Measurements from ENCODE around the gene ARMC12. TPM values are rescaled to one million over a fixed set of nuclear protein-coding genes. Genes with fewer than 3 reads are reported as not detected.

ARMC12 gene
- total and polyA plus RNA-seq, 2 of the 4 experiments (the other 2 are of a cell fraction) = 0.18 to 0.74 TPM

DNA sequence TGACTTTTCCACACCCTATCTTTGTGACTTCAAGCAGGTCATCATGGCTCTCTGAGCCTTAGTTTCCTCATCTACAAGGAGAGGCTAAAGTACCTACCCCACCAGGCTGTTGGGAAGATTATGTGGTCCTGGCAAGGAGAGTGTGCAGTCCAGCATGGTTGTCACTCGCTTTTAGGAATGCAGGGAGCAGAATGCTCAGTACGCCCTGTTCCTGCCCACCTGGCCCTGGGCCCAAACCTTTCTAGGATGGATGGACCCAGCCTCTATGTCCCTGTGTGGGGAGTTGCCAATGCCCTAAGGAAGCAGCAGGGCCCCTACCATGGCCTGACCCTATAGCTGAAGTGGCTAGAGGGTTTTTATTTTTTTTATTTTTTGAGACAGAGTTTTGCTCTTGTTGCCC is 41.6 kb downstream of the ARMC12 start:
- H3K27me3 ChIP-seq (ENCODE audit: control insufficient read depth, insufficient read depth, low read length) = peaks cover 46% of the 10 kb centered on the region
- H3K56ac ChIP-seq (ENCODE audit: extremely low read depth, insufficient read depth, low read length) = no peak overlapping the region
- H3K36me3 ChIP-seq (ENCODE audit: control insufficient read depth, insufficient read depth, low read length) = no peaks in the 10 kb centered on the region
- in situ Hi-C loops (cut with MboI; ENCODE audit: low sequenced_read_pairs) (no loop called here), dilution Hi-C loops (cut with HindIII; ENCODE audit: low sequenced_read_pairs, unreplicated experiment) (no loop called here), intact Hi-C loops (cut with micrococcal nuclease) (no loop called here)
- no CpG with 5 or more reads among the region's 2 CpGs for WGBS, 2 experiments (ENCODE audit: extremely low coverage in 2 of 2, insufficient read length in 1 of 2)
- H3K9ac ChIP-seq (ENCODE audit: low read depth, low read length) = no peak overlapping the region
- no peak overlapping the region for H3K23ac ChIP-seq (ENCODE audit: low read depth, low read length)
- H2BK15ac ChIP-seq (ENCODE audit: low read depth, low read length) = no peak overlapping the region
- H4K5ac ChIP-seq (ENCODE audit: low read depth, low read length) = no peak overlapping the region
- H2BK120ac ChIP-seq (ENCODE audit: low read depth, low read length) = no peak overlapping the region
- no peak overlapping the region for H3K4me3 ChIP-seq (ENCODE audit: insufficient read depth, low read depth, low read length)
- no peaks in the 10 kb centered on the region; the same call in 1 of the 2 replicates for H4K20me1 ChIP-seq (ENCODE audit: insufficient read depth, low read length)
- H2AK5ac ChIP-seq (ENCODE audit: low read depth, low read length) = no peak overlapping the region
- no peaks in the 10 kb centered on the region for H3K79me1 ChIP-seq (ENCODE audit: low read depth in 1 of 2, low read length in 2 of 2)
- H2BK5ac ChIP-seq (ENCODE audit: low read depth, low read length, poor library complexity, severe bottlenecking) = no peak overlapping the region
- no peak overlapping the region for H4K8ac ChIP-seq (ENCODE audit: low read depth in 2 of 2, low read length in 2 of 2)
- POLR2A ChIA-PET (ENCODE audit: unreplicated experiment) = interaction anchor here (0.5 kb wide), 1 partner anchor 910 kb away, joined by 6 read pairs; no protein-coding TSS in a partner anchor
- H4K91ac ChIP-seq (ENCODE audit: insufficient read depth, low read depth, low read length) = no peak overlapping the region
- H2AK9ac ChIP-seq (replicated peaks; ENCODE audit: low read depth, low read length, poor library complexity) = no peak overlapping the region
- TF ChIP-seq MXI1 (IDR thresholded peaks at IDR 0.05; ENCODE audit: borderline replicate concordance, low read depth, low read length) = no peak
- no peak for TF ChIP-seq BHLHE40 (IDR thresholded peaks at IDR 0.05; ENCODE audit: low read depth, low read length)
- TF ChIP-seq CEBPB (IDR thresholded peaks at IDR 0.05; ENCODE audit: low read depth, low read length) = no peak
- TF ChIP-seq RFX5 (IDR thresholded peaks at IDR 0.05; ENCODE audit: low read depth, low read length) = no peak
- TF ChIP-seq, protein P1, sequence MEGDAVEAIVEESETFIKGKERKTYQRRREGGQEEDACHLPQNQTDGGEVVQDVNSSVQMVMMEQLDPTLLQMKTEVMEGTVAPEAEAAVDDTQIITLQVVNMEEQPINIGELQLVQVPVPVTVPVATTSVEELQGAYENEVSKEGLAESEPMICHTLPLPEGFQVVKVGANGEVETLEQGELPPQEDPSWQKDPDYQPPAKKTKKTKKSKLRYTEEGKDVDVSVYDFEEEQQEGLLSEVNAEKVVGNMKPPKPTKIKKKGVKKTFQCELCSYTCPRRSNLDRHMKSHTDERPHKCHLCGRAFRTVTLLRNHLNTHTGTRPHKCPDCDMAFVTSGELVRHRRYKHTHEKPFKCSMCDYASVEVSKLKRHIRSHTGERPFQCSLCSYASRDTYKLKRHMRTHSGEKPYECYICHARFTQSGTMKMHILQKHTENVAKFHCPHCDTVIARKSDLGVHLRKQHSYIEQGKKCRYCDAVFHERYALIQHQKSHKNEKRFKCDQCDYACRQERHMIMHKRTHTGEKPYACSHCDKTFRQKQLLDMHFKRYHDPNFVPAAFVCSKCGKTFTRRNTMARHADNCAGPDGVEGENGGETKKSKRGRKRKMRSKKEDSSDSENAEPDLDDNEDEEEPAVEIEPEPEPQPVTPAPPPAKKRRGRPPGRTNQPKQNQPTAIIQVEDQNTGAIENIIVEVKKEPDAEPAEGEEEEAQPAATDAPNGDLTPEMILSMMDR (conservative IDR thresholded peaks at IDR 0.05; ENCODE audit: low read depth, low read length) = no peak
- no peak for TF ChIP-seq MAFK (IDR thresholded peaks at IDR 0.05; ENCODE audit: low read depth, low read length)
- no peak for TF ChIP-seq SMC3 (IDR thresholded peaks at IDR 0.05; ENCODE audit: low read depth, low read length)
- TF ChIP-seq CHD1 (IDR thresholded peaks at IDR 0.05; ENCODE audit: low read depth, low read length) = no peak
- TF ChIP-seq POLR2A (IDR thresholded peaks at IDR 0.05; ENCODE audit: low read depth, low read length) = no peak
- TF ChIP-seq RAD21 (IDR thresholded peaks at IDR 0.05; ENCODE audit: low read length) = no peak
- TF ChIP-seq, protein P2, sequence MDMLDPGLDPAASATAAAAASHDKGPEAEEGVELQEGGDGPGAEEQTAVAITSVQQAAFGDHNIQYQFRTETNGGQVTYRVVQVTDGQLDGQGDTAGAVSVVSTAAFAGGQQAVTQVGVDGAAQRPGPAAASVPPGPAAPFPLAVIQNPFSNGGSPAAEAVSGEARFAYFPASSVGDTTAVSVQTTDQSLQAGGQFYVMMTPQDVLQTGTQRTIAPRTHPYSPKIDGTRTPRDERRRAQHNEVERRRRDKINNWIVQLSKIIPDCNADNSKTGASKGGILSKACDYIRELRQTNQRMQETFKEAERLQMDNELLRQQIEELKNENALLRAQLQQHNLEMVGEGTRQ (IDR thresholded peaks at IDR 0.05; ENCODE audit: low read depth, low read length) = no peak
- TF ChIP-seq RCOR1 (IDR thresholded peaks at IDR 0.05; ENCODE audit: insufficient replicate concordance, low read length) = no peak
- no peak for TF ChIP-seq FOS (IDR thresholded peaks at IDR 0.05; ENCODE audit: low read depth, low read length)
- no peak for TF ChIP-seq MAZ (IDR thresholded peaks at IDR 0.05; ENCODE audit: borderline replicate concordance, low read depth, low read length)
- TF ChIP-seq, protein P3, sequence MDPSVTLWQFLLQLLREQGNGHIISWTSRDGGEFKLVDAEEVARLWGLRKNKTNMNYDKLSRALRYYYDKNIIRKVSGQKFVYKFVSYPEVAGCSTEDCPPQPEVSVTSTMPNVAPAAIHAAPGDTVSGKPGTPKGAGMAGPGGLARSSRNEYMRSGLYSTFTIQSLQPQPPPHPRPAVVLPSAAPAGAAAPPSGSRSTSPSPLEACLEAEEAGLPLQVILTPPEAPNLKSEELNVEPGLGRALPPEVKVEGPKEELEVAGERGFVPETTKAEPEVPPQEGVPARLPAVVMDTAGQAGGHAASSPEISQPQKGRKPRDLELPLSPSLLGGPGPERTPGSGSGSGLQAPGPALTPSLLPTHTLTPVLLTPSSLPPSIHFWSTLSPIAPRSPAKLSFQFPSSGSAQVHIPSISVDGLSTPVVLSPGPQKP (IDR thresholded peaks at IDR 0.05; ENCODE audit: borderline replicate concordance, low read depth, low read length) = no peak
- TF ChIP-seq NFE2L2 (IDR thresholded peaks at IDR 0.05; ENCODE audit: low read depth, low read length) = no peak
- no peaks in the 10 kb centered on the region for H3K9me3 ChIP-seq (ENCODE audit: control insufficient read depth, insufficient read depth, low read length)
- CTCF ChIA-PET = no interaction called here
- no peak overlapping the region for H3K4me2 ChIP-seq (ENCODE audit: low read depth, low read length)
- ATAC-seq (ENCODE audit: low read depth) (no peak), DNase-seq (no peak)
- H2AFZ ChIP-seq (replicated peaks; ENCODE audit: low read length, poor library complexity) = no peak overlapping the region
- no TSS peak for BruUV-seq (replicated peaks)
- H3K4ac ChIP-seq (ENCODE audit: low read depth, low read length) = no peak overlapping the region
- no peak overlapping the region for H3K27ac ChIP-seq (ENCODE audit: insufficient read depth, low read length)
- H3K9me1 ChIP-seq (ENCODE audit: insufficient read depth, low read length) = no peaks in the 10 kb centered on the region; the same call in 1 of the 2 replicates
- no peaks in the 10 kb centered on the region for H3K4me1 ChIP-seq (ENCODE audit: control insufficient read depth, insufficient read depth, low read length)
- no peak overlapping the region for H3K18ac ChIP-seq (ENCODE audit: low read depth, low read length)
- no peak overlapping the region for H3K14ac ChIP-seq (replicated peaks; ENCODE audit: low read depth, low read length)
- H2BK20ac ChIP-seq (ENCODE audit: low read depth, low read length) = no peak overlapping the region
